Measurements from ENCODE around the gene SIGLEC14. TPM values are rescaled to one million over a fixed set of nuclear protein-coding genes. Genes with fewer than 3 reads are reported as not detected.

SIGLEC14 gene
- total RNA-seq, 1 donor from 2014 or later: not detected

GRCh38 chr19:51614789-51615188 lies 31.8 kb downstream of the SIGLEC14 start:
- Mint-ChIP-seq H3K27ac (no peak overlapping the region), H3K9me3 (ENCODE audit: low read depth) (peaks cover 14% of the 10 kb centered on the region), H3K4me3 (ENCODE audit: low read depth) (no peak overlapping the region), H3K36me3 (ENCODE audit: insufficient read depth) (no peaks in the 10 kb centered on the region), H3K27me3 (peaks cover 23% of the 10 kb centered on the region), H3K4me1 (ENCODE audit: low read depth) (no peaks in the 10 kb centered on the region)
- TF ChIP-seq, protein P1, sequence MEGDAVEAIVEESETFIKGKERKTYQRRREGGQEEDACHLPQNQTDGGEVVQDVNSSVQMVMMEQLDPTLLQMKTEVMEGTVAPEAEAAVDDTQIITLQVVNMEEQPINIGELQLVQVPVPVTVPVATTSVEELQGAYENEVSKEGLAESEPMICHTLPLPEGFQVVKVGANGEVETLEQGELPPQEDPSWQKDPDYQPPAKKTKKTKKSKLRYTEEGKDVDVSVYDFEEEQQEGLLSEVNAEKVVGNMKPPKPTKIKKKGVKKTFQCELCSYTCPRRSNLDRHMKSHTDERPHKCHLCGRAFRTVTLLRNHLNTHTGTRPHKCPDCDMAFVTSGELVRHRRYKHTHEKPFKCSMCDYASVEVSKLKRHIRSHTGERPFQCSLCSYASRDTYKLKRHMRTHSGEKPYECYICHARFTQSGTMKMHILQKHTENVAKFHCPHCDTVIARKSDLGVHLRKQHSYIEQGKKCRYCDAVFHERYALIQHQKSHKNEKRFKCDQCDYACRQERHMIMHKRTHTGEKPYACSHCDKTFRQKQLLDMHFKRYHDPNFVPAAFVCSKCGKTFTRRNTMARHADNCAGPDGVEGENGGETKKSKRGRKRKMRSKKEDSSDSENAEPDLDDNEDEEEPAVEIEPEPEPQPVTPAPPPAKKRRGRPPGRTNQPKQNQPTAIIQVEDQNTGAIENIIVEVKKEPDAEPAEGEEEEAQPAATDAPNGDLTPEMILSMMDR (IDR thresholded peaks at IDR 0.05; ENCODE audit: unreplicated experiment): no peak
- no peak for DNase-seq (ENCODE audit: low spot score, unreplicated experiment)

GRCh38 chr19:51610576-51610975 lies 36.0 kb downstream of the SIGLEC14 start:
- Mint-ChIP-seq H3K36me3 (ENCODE audit: insufficient read depth) (no peaks in the 10 kb centered on the region), H3K9me3 (ENCODE audit: low read depth) (peaks cover 11% of the 10 kb centered on the region), H3K27ac (no peak overlapping the region), H3K27me3 (peaks cover 21% of the 10 kb centered on the region), H3K4me1 (ENCODE audit: low read depth) (no peaks in the 10 kb centered on the region), H3K4me3 (ENCODE audit: low read depth) (no peak overlapping the region)
- DNase-seq (ENCODE audit: low spot score, unreplicated experiment): no peak
- TF ChIP-seq, protein P1 (IDR thresholded peaks at IDR 0.05; ENCODE audit: unreplicated experiment): no peak

- Mint-ChIP-seq H3K27ac (no peak overlapping the region), H3K9me3 (ENCODE audit: low read depth) (peaks cover 11% of the 10 kb centered on the region), H3K36me3 (ENCODE audit: insufficient read depth) (no peaks in the 10 kb centered on the region), H3K27me3 (peaks cover 12% of the 10 kb centered on the region), H3K4me3 (ENCODE audit: low read depth) (no peak overlapping the region), H3K4me1 (ENCODE audit: low read depth) (no peaks in the 10 kb centered on the region)
- DNase-seq (ENCODE audit: low spot score, unreplicated experiment): peak; percentile 81
- TF ChIP-seq, protein P1 (IDR thresholded peaks at IDR 0.05; ENCODE audit: unreplicated experiment): peak; percentile 81
These were observed 38.6 kb downstream of the SIGLEC14 start for GRCh38 chr19:51607920-51608562.

- TF ChIP-seq, protein P1 (IDR thresholded peaks at IDR 0.05; ENCODE audit: unreplicated experiment): no peak
- Mint-ChIP-seq H3K4me3 (ENCODE audit: low read depth) (no peak overlapping the region), H3K36me3 (ENCODE audit: insufficient read depth) (peaks cover 1% of the 10 kb centered on the region), H3K27me3 (peaks cover 8% of the 10 kb centered on the region), H3K9me3 (ENCODE audit: low read depth) (peaks cover 5% of the 10 kb centered on the region), H3K27ac (no peak overlapping the region), H3K4me1 (ENCODE audit: low read depth) (no peaks in the 10 kb centered on the region)
- DNase-seq (ENCODE audit: low spot score, unreplicated experiment): no peak
These were observed 39.5 kb downstream of the SIGLEC14 start for GRCh38 chr19:51607077-51607476.

- Mint-ChIP-seq H3K9me3 (ENCODE audit: low read depth) (peaks cover 3% of the 10 kb centered on the region), H3K27me3 (peaks cover 2% of the 10 kb centered on the region), H3K4me3 (ENCODE audit: low read depth) (no peak overlapping the region), H3K4me1 (ENCODE audit: low read depth) (no peaks in the 10 kb centered on the region), H3K27ac (no peak overlapping the region), H3K36me3 (ENCODE audit: insufficient read depth) (peaks cover 1% of the 10 kb centered on the region)
- TF ChIP-seq, protein P1 (IDR thresholded peaks at IDR 0.05; ENCODE audit: unreplicated experiment): no peak
- no peak for DNase-seq (ENCODE audit: low spot score, unreplicated experiment)
These were observed 44.3 kb downstream of the SIGLEC14 start for GRCh38 chr19:51602189-51602854.
